Ishikawa (cell line): Measurements from ENCODE around the gene LSM2.

ENCODE experiments used
- CEBPB ChIP-seq: IDR thresholded peaks from 2 replicates; pipeline ENCODE4 v1.6.1; 2012
- CREB1 ChIP-seq: IDR thresholded peaks from 2 replicates; pipeline ENCODE4 v1.6.1; 2012; ENCODE audit warnings: low read depth
- EGR1 ChIP-seq: IDR thresholded peaks from 2 replicates; pipeline ENCODE4 v1.6.1; 2012
- EP300 ChIP-seq: IDR thresholded peaks from 2 replicates; pipeline ENCODE4 v1.6.1; 2012; ENCODE audit warnings: borderline replicate concordance
- FOXM1 ChIP-seq: IDR thresholded peaks from 2 replicates; pipeline ENCODE4 v1.6.1; 2012; ENCODE audit warnings: low read depth, borderline replicate concordance
- MAX ChIP-seq: IDR thresholded peaks from 2 replicates; pipeline ENCODE4 v1.6.1; 2012
- NFIC ChIP-seq: IDR thresholded peaks from 2 replicates; pipeline ENCODE4 v1.6.1; 2012
- RAD21 ChIP-seq: IDR thresholded peaks from 2 replicates; pipeline ENCODE4 v1.6.1; 2012; ENCODE audit warnings: low read depth
- REST ChIP-seq: IDR thresholded peaks from 2 replicates; pipeline ENCODE4 v1.6.1; 2012; ENCODE audit warnings: low read depth, mild to moderate bottlenecking
- TAF1 ChIP-seq: IDR thresholded peaks from 2 replicates; pipeline ENCODE4 v1.6.1; 2012; ENCODE audit warnings: low read depth, mild to moderate bottlenecking
- TCF12 ChIP-seq: IDR thresholded peaks from 2 replicates; pipeline ENCODE4 v1.6.1; 2012; ENCODE audit warnings: low read depth
- TEAD4 ChIP-seq: IDR thresholded peaks from 2 replicates; pipeline ENCODE4 v1.6.1; 2012
- USF1 ChIP-seq: IDR thresholded peaks from 2 replicates; pipeline ENCODE4 v1.6.1; 2012
- YY1 ChIP-seq: IDR thresholded peaks from 2 replicates; pipeline ENCODE4 v1.6.1; 2012; ENCODE audit warnings: low read depth
- ZBTB7A ChIP-seq: IDR thresholded peaks from 2 replicates; pipeline ENCODE4 v1.6.1; 2012; ENCODE audit warnings: low read depth

LSM2 gene

GRCh38 chr6:31760790-31761189, 46.0 kb downstream of the LSM2 start:
- no peak for TF ChIP-seq TEAD4
- TF ChIP-seq CREB1: no peak

GRCh38 chr6:31758281-31758680, 48.5 kb downstream of the LSM2 start:
- TF ChIP-seq TEAD4: no peak
- TF ChIP-seq TCF12: no peak
- TF ChIP-seq ZBTB7A: no peak
- no peak for TF ChIP-seq FOXM1
- TF ChIP-seq REST: no peak
- TF ChIP-seq CEBPB: no peak
- TF ChIP-seq TAF1: no peak
- TF ChIP-seq MAX: no peak
- no peak for TF ChIP-seq NFIC
- no peak for TF ChIP-seq EGR1
- TF ChIP-seq YY1: no peak
- TF ChIP-seq RAD21: no peak
- no peak for TF ChIP-seq EP300
- TF ChIP-seq USF1: no peak

- TF ChIP-seq TEAD4 (no peak), TCF12 (no peak), EGR1 (no peak), CEBPB (no peak), NFIC (no peak), YY1 (no peak), FOXM1 (no peak), USF1 (no peak), MAX (no peak), EP300 (no peak), REST (no peak), CREB1 (no peak), ZBTB7A (no peak)
Observed at GRCh38 chr6:31752739-31753319, 53.9 kb downstream of the LSM2 start.

GRCh38 chr6:31750411-31751022, 56.2 kb downstream of the LSM2 start:
- TF ChIP-seq MAX (no peak), EP300 (no peak), FOXM1 (no peak), YY1 (no peak), TAF1 (no peak), EGR1 (no peak), NFIC (no peak), REST (no peak), RAD21 (no peak), USF1 (no peak), CREB1 (no peak)
